Peyer's patch (tissue), 4 donors: ENCODE results near the gene FAM131C.

Experiments used
- CTCF ChIP-seq, 6 experiments: fragments of 450-650 bp in 4 of 6; fragments of 200-600 bp in 2 of 6; sonication (generic) in 1 of 6; IDR thresholded peaks; one replicate each; pipeline ENCODE4 v1.5.1; 2017 to 2019; ENCODE audit warnings: antibody characterized with exemption in 6 of 6, mild to moderate bottlenecking in 3 of 6, moderate library complexity in 1 of 6
- POLR2A ChIP-seq, 2 donors: fragments of 450-650 bp; IDR thresholded peaks; one replicate each; pipeline ENCODE4 v1.5.1; 2017; ENCODE audit warnings: antibody characterized with exemption in 2 of 2, mild to moderate bottlenecking in 2 of 2, moderate library complexity in 2 of 2

DNA sequence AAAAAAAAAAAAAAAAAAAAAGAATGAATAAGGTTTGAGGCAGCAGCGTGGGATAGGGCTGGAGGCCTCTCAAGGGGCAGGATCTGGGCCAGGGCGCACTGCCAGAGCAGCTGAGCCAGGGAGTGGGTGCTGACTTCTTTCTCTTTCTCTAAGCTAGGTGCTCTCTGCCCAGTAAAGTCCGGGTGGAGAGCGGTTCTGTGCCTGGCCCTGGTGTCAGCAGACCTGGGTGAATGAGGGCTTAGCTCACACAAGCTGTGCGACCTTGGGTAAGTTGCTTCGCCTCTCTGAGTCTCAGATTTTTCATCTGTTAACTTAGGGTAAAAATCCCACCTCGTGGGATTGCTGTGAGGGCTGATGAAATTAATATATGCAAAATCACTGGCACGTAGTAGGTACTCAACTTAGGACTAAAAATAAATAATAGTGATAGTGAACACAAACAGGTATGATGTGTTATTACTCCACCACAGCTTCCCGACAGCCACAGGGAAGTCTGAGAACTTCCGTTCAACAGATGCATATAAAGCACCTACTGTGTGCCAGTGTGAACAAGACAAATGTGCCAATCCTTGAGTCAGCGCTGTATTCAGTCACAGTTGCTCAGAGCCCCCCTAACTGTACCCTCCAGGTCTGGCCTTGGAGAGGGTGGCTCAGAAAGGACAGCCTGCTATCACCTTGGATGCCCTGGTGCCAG, 2.0 kb upstream of the FAM131C start:
- no peak for TF ChIP-seq CTCF (IDR thresholded peaks at IDR 0.05)
- TF ChIP-seq POLR2A (IDR thresholded peaks at IDR 0.05), result no peak
